ENCODE data around the gene NHSL2.
A peak's percentile ranks its signal among the peaks of the same experiment; 100 is the strongest.

The NHSL2 gene

DNA sequence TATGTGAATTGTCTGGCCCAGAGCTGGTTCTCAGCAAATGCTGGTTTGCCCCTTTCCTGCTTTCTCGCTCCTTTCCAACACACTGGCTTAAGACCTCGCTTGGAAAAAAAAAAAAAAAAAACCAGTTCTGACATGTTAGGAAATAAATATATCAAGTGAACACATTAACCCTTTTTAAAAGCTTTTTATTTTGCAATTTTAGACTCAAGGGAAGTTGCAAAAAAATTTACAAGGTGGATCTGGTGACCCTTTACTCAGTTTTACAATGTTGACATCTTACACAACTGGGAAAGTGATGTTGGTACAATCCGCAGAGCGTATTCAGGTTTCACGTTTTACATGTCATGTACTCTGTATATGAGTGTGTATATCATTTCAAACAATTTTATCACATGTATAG lies 121.0 kb downstream of the NHSL2 start:
- no peak overlapping the region for H3K27ac ChIP-seq (ENCODE audit: low read depth, low read length)
- H3K4me1 ChIP-seq (ENCODE audit: insufficient read depth, low read length) = peaks cover 33% of the 10 kb centered on the region
- H3K9ac ChIP-seq (ENCODE audit: low read length) = no peak overlapping the region
- no peak overlapping the region for H3K4me3 ChIP-seq (ENCODE audit: low read depth in 1 of 2, low read length in 2 of 2)
- peaks cover 0 to 15% of the 10 kb centered on the region in 2 donors for H3K27me3 ChIP-seq (ENCODE audit: control insufficient read depth in 1 of 2, insufficient read depth in 2 of 2, low read length in 2 of 2)
- no peaks in the 10 kb centered on the region for H3K9me3 ChIP-seq (ENCODE audit: low read length)
- H3K36me3 ChIP-seq (ENCODE audit: insufficient read depth, low read length) = no peaks in the 10 kb centered on the region

DNA sequence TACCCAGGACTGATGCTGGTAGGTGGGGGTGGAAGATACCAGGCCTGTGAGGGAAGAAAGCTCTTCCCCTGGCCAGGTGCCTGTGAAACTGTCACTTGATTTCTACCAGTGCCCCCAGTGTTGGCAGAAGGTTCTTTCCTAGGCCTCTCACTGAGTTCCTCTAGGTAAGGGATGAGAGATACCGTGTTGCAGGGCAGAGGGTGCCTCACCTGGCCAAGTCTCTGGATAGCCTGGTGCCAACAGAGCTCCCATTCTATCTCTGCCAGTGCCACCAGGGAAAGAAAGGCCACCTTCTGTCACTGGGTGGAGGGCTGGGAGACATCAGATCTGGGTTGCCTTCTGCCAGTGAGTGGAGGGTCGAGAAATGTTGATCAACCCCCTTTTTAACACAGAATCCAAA lies 127.0 kb downstream of the NHSL2 start:
- H3K36me3 ChIP-seq (ENCODE audit: insufficient read depth, low read length) = no peaks in the 10 kb centered on the region
- no peak overlapping the region for H3K27ac ChIP-seq (ENCODE audit: low read depth, low read length)

DNA sequence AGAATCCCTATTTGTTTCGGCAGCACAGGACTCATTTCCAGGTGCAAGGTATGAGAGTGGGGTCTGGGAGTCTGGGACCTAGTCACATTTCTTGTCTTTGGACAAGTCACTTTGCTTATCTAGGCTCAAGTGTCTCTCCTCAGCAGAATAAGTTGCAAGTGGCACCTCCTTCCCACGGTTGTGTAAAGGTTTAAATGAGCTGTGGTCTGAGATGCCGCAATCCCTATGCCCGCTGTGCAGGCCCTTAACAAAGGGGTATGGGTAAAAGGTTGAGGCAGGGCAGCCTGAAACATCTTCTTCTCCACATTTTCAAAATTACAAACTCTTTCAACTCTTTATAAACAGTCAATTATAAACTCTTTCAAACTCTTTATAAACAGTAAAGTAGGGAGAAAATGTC lies 127.4 kb downstream of the NHSL2 start:
- Histone ChIP-seq H3K36me3 (ENCODE audit: insufficient read depth, low read length) (no peaks in the 10 kb centered on the region), H3K27ac (ENCODE audit: low read depth, low read length) (no peak overlapping the region)

More for the DNA sequence above, 127.0 kb downstream of the NHSL2 start:
- H3K27me3 ChIP-seq (ENCODE audit: control insufficient read depth in 1 of 2, insufficient read depth in 2 of 2, low read length in 2 of 2) = peaks cover 0 to 9% of the 10 kb centered on the region in 2 donors
- H3K4me3 ChIP-seq (ENCODE audit: low read depth in 1 of 2, low read length in 2 of 2) = no peak overlapping the region
- H3K9ac ChIP-seq (ENCODE audit: low read length) = no peak overlapping the region
- no peaks in the 10 kb centered on the region for H3K9me3 ChIP-seq (ENCODE audit: low read length)
- peaks cover 27% of the 10 kb centered on the region for H3K4me1 ChIP-seq (ENCODE audit: insufficient read depth, low read length)

DNA sequence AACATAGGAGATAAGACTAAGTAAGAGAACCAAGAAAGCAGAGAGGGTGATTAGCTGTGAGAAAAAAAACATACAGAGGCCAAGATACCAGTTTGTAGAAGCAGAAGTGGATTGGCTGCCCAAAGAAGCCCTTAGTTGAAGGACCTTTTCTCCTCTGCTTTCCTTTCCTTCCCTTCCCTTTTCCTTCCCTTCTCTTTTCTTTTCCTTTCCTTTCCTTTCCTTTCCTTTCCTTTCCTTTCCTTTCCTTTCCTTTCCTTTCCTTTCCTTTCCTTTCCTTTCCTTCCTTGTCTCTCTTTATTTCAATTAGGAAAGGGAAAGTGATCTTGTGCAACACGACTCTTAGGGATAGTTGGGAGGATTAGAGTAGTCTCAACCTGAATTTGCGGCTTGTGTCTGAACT lies 128.2 kb downstream of the NHSL2 start:
- peaks cover 31% of the 10 kb centered on the region for H3K4me1 ChIP-seq (ENCODE audit: insufficient read depth, low read length)
- no peaks in the 10 kb centered on the region for H3K9me3 ChIP-seq (ENCODE audit: low read length)
- H3K9ac ChIP-seq (ENCODE audit: low read length) = no peak overlapping the region
- H3K36me3 ChIP-seq (ENCODE audit: insufficient read depth, low read length) = no peaks in the 10 kb centered on the region
- H3K27me3 ChIP-seq (ENCODE audit: control insufficient read depth in 1 of 2, insufficient read depth in 2 of 2, low read length in 2 of 2) = peaks cover 0 to 12% of the 10 kb centered on the region in 2 donors
- no peak overlapping the region for H3K4me3 ChIP-seq (ENCODE audit: low read depth in 1 of 2, low read length in 2 of 2)
- H3K27ac ChIP-seq (ENCODE audit: low read depth, low read length) = no peak overlapping the region

More for the DNA sequence above, 127.4 kb downstream of the NHSL2 start:
- Histone ChIP-seq H3K4me3 (ENCODE audit: low read depth in 1 of 2, low read length in 2 of 2) (no peak overlapping the region), H3K4me1 (ENCODE audit: insufficient read depth, low read length) (peaks cover 31% of the 10 kb centered on the region), H3K9ac (ENCODE audit: low read length) (no peak overlapping the region), H3K27me3 (ENCODE audit: control insufficient read depth in 1 of 2, insufficient read depth in 2 of 2, low read length in 2 of 2) (peaks cover 0 to 12% of the 10 kb centered on the region in 2 donors), H3K9me3 (ENCODE audit: low read length) (no peaks in the 10 kb centered on the region)

DNA sequence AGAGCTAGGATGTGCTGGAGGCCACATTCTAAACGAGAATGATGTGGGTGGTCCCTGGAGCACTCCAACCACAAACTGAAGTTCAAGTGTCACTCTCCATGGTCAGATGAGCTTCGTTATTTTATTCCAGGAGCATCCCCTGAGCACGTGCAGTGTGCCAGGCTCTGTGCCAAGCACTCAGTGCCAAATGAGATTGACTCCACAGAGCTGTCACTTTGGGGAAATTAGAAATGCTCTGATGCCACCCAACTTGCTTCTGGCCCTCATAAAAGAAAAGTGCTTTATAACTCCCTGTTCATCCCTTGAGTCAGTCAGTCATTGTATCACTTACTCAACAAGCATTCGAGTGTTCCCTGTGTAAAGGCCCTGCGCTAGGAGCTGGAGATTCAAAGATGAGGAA lies 129.9 kb downstream of the NHSL2 start:
- Histone ChIP-seq H3K4me1 (ENCODE audit: insufficient read depth, low read length) (peaks cover 32% of the 10 kb centered on the region), H3K27me3 (ENCODE audit: control insufficient read depth in 1 of 2, insufficient read depth in 2 of 2, low read length in 2 of 2) (peaks cover 0 to 12% of the 10 kb centered on the region in 2 donors), H3K27ac (ENCODE audit: low read depth, low read length) (peak overlapping the region; percentile 42), H3K9me3 (ENCODE audit: low read length) (no peaks in the 10 kb centered on the region), H3K36me3 (ENCODE audit: insufficient read depth, low read length) (no peaks in the 10 kb centered on the region), H3K9ac (ENCODE audit: low read length) (no peak overlapping the region), H3K4me3 (ENCODE audit: low read depth in 1 of 2, low read length in 2 of 2) (no peak overlapping the region)

DNA sequence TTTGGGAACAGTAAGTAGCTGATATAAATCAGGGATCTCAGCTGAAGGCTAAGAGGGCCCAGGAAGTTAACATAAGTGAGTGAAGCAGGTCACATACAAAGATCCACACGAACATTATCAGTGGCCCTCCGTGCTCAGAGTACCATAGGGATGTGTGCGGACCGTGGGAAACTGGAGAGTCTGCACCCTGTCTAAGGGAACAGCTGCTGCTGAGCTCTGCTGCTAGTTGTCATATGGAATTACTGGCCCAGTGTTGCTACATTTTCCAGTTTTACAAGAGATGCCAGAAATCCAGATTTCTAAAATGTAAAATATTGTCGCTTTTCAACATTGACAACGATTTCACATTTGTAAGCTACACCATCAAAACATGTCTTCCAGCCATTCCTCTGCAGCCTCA lies 130.5 kb downstream of the NHSL2 start:
- Histone ChIP-seq H3K27ac (ENCODE audit: low read depth, low read length) (peak overlapping the region; percentile 57), H3K9ac (ENCODE audit: low read length) (no peak overlapping the region), H3K9me3 (ENCODE audit: low read length) (no peaks in the 10 kb centered on the region), H3K36me3 (ENCODE audit: insufficient read depth, low read length) (no peaks in the 10 kb centered on the region), H3K27me3 (ENCODE audit: control insufficient read depth in 1 of 2, insufficient read depth in 2 of 2, low read length in 2 of 2) (peaks cover 0 to 12% of the 10 kb centered on the region in 2 donors), H3K4me1 (ENCODE audit: insufficient read depth, low read length) (peaks cover 35% of the 10 kb centered on the region), H3K4me3 (ENCODE audit: low read depth in 1 of 2, low read length in 2 of 2) (no peak overlapping the region)

DNA sequence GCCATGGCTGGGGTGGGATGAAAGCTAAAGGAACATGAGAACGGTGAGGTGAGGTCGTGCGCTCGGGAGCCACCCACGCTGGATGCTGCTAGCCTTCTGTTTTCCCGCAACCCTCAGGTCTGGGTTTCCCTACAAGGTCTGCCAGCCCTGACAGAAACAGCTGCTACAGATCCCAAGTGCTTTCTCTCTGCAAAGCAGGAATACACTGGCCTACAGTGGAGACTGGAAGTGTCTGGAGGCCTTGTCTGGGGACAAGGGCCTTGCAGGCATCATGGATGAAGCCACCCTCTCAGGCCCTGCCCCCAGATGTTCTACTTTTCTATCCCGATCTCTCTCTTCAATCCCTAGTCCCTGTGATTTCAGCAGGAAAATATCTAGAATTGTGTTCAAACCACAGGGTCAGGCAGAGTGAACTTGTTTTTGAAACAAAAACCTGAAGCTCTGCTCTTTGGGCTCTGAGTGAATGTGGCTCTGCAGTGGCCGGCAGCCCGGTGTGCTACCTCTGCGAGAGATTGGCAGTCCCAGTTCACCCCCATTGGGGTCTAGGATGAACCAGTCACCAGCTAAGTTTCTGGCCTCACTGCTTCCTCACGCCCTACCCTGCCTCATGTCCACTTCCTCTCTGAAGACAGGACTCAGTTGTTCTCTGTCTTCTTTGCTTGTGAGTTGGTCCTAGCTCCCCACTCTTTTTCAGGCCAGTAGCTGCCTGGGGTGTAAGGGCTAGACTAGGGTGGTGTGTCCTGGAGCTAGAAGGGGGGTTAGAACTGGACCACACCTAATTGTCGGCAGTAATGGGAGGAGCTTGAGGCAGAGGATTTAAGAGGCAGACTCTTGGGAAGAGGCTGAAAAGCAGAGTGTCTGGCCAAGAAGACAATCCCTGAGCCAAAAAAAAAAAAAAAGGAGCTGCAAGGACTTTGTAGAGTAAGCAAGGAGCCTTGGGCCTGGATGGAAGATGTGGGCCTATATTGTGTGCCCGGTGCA lies 131.5 kb downstream of the NHSL2 start:
- H3K9me3 ChIP-seq (ENCODE audit: low read length) = no peaks in the 10 kb centered on the region
- no peak overlapping the region for H3K9ac ChIP-seq (ENCODE audit: low read length)
- H3K4me3 ChIP-seq (ENCODE audit: low read depth in 1 of 2, low read length in 2 of 2) = no peak overlapping the region
- peak overlapping the region; percentile 57 for H3K27ac ChIP-seq (ENCODE audit: low read depth, low read length)
- peaks cover 43% of the 10 kb centered on the region for H3K4me1 ChIP-seq (ENCODE audit: insufficient read depth, low read length)
- H3K36me3 ChIP-seq (ENCODE audit: insufficient read depth, low read length) = no peaks in the 10 kb centered on the region
- H3K27me3 ChIP-seq (ENCODE audit: control insufficient read depth in 1 of 2, insufficient read depth in 2 of 2, low read length in 2 of 2) = peaks cover 0 to 12% of the 10 kb centered on the region in 2 donors

DNA sequence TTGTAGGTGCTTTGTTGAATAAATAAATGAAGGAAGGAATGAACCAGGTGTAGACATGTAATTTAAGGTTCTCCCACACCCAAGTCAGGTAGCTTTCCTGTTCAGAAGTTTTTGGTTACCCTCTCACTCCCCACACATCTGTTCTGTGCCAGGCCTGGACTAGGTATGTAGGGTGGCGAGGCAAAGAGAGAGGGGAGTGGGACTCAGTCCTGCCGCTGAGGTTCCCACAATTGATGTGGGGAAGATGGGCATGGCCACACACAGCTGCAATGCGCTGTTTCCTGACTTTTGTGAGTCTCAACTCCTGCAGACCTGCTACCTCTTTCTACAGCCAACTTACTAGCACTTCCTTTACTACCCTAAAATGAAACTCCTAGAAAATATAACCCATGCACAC lies 132.2 kb downstream of the NHSL2 start:
- H3K4me1 ChIP-seq (ENCODE audit: insufficient read depth, low read length) = peaks cover 47% of the 10 kb centered on the region
- no peak overlapping the region for H3K4me3 ChIP-seq (ENCODE audit: low read depth in 1 of 2, low read length in 2 of 2)
- H3K27me3 ChIP-seq (ENCODE audit: control insufficient read depth in 1 of 2, insufficient read depth in 2 of 2, low read length in 2 of 2) = peaks cover 0 to 12% of the 10 kb centered on the region in 2 donors
- no peaks in the 10 kb centered on the region for H3K36me3 ChIP-seq (ENCODE audit: insufficient read depth, low read length)
- H3K9me3 ChIP-seq (ENCODE audit: low read length) = no peaks in the 10 kb centered on the region
- H3K27ac ChIP-seq (ENCODE audit: low read depth, low read length) = peak overlapping the region; percentile 57
- no peak overlapping the region for H3K9ac ChIP-seq (ENCODE audit: low read length)

DNA sequence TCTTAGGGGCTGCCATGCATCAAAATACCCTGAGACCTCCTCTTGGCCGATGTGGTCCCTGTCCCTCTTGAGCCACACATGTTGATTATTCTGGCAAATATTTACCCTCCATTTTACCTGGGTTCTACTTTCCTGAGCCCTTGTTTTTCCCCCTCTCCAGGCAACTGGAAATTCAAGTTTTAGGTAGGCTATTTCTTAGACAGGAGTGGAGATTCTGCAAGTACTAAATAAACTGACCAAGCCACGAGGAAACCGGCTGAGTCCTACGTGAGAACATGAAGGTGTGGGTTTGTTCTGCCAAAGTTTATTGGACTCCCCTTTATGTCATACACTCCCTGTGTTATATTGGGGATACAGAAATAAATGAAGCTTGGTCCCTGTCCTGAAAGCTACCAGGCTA lies 133.0 kb downstream of the NHSL2 start:
- Histone ChIP-seq H3K9me3 (ENCODE audit: low read length) (no peaks in the 10 kb centered on the region), H3K36me3 (ENCODE audit: insufficient read depth, low read length) (no peaks in the 10 kb centered on the region), H3K27me3 (ENCODE audit: control insufficient read depth in 1 of 2, insufficient read depth in 2 of 2, low read length in 2 of 2) (peaks cover 0 to 12% of the 10 kb centered on the region in 2 donors), H3K9ac (ENCODE audit: low read length) (no peak overlapping the region), H3K27ac (ENCODE audit: low read depth, low read length) (no peak overlapping the region), H3K4me3 (ENCODE audit: low read depth in 1 of 2, low read length in 2 of 2) (no peak overlapping the region), H3K4me1 (ENCODE audit: insufficient read depth, low read length) (peaks cover 47% of the 10 kb centered on the region)

DNA sequence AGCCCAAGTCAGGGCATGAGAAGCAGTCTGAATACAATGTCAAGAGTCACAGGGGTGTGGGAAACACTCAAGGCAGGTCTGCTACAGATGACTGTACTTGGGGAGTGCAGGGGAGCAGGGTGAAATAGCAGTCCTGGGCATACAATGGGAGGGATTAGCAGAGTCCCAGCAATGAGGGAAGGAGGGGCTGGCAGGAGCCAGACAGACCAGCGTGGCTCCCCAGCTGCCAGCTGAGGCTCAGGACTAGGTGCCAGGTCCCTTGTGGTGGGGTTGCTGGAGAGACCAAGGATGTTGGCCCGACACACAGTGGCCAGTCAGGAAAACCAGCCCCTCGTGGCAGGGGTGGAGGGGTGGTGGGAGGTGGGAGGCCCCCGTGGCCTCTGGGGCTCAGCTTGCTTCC lies 134.5 kb downstream of the NHSL2 start:
- no peaks in the 10 kb centered on the region for H3K36me3 ChIP-seq (ENCODE audit: insufficient read depth, low read length)
- H3K9me3 ChIP-seq (ENCODE audit: low read length) = no peaks in the 10 kb centered on the region
- peak overlapping the region; percentile 19 for H3K27ac ChIP-seq (ENCODE audit: low read depth, low read length)
- H3K4me3 ChIP-seq (ENCODE audit: low read depth in 1 of 2, low read length in 2 of 2) = no peak overlapping the region
- peaks cover 0 to 7% of the 10 kb centered on the region in 2 donors for H3K27me3 ChIP-seq (ENCODE audit: control insufficient read depth in 1 of 2, insufficient read depth in 2 of 2, low read length in 2 of 2)
- H3K9ac ChIP-seq (ENCODE audit: low read length) = no peak overlapping the region
- H3K4me1 ChIP-seq (ENCODE audit: insufficient read depth, low read length) = peaks cover 44% of the 10 kb centered on the region

DNA sequence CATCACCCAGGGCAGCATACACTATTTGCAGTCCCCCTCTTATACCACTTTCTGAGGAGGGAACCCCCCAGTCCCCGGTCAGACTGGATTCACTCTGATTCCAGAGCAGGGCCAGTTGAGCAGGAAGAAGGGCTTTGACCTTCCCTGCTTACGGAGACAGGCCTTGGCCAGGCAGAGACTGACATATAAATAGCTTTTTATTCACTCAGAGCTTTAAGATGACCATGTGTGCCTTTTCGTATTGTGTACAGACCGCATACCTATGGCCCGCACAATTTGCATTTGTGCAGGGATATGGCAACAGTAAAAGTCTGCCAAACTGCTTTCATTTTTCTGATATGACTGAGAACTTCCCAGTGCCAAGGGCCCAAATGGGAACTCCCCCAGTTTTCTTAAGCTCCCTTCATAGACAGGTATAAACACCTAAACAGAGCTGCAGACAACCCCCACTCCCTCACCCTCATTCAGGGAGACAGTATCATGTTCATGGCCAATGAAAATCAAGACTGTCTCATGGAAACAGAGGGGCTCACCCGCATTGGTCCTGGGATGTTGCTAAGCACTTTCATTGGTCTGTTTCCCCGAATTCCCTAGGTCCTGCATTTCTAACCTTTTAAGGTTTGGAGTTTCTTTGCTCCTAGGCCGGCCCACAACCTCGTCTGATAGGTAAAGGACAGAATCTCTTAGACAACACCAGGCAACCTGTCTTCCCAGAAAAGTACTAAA lies 135.1 kb downstream of the NHSL2 start:
- no peak overlapping the region for H3K4me3 ChIP-seq (ENCODE audit: low read depth in 1 of 2, low read length in 2 of 2)
- H3K27me3 ChIP-seq (ENCODE audit: control insufficient read depth in 1 of 2, insufficient read depth in 2 of 2, low read length in 2 of 2) = peaks cover 0 to 5% of the 10 kb centered on the region in 2 donors
- H3K9me3 ChIP-seq (ENCODE audit: low read length) = no peaks in the 10 kb centered on the region
- H3K9ac ChIP-seq (ENCODE audit: low read length) = no peak overlapping the region
- no peak overlapping the region for H3K27ac ChIP-seq (ENCODE audit: low read depth, low read length)
- peaks cover 38% of the 10 kb centered on the region for H3K4me1 ChIP-seq (ENCODE audit: insufficient read depth, low read length)
- no peaks in the 10 kb centered on the region for H3K36me3 ChIP-seq (ENCODE audit: insufficient read depth, low read length)
